Activated naive CD4-positive, alpha-beta T cell treated with anti-CD3 and anti-CD28 coated beads for 36 hours (primary cell): ENCODE results near the gene GNAI3. TPM values are rescaled to one million over a fixed set of nuclear protein-coding genes. Genes with fewer than 3 reads are reported as not detected.

Experiments
- CTCF ChIA-PET: fragments of 350-600 bp; sonication (Branson Sonifier 250); formaldehyde crosslinking; loops from one replicate; lab custom pipeline; 2021; ENCODE audit warnings: antibody characterized with exemption; lab: Charles Lee
- DNase-seq: peaks from one replicate; pipeline ENCODE4 v3.0.0-alpha.2; 2020
- H3K27ac Mint-ChIP-seq: one replicate; pipeline ENCODE4 v1.8.0; 2021; ENCODE audit warnings: mild to moderate bottlenecking, mixed read lengths
- H3K27me3 Mint-ChIP-seq: one replicate; pipeline ENCODE4 v1.8.0; 2021; ENCODE audit warnings: low read depth, mixed read lengths
- H3K36me3 Mint-ChIP-seq: one replicate; pipeline ENCODE4 v1.8.0; 2021; ENCODE audit warnings: low read depth, mixed read lengths
- H3K4me1 Mint-ChIP-seq: one replicate; pipeline ENCODE4 v1.8.0; 2021; ENCODE audit warnings: low read depth, mixed read lengths
- H3K4me3 Mint-ChIP-seq: one replicate; pipeline ENCODE4 v1.8.0; 2021; ENCODE audit warnings: mild to moderate bottlenecking, moderate library complexity, mixed read lengths
- H3K9me3 Mint-ChIP-seq: one replicate; pipeline ENCODE4 v1.8.0; 2021; ENCODE audit warnings: mixed read lengths
- intact Hi-C: fragments of 100-400 bp; cut with micrococcal nuclease; formaldehyde crosslinking; loops from one replicate; pipeline ENCODE4 v1.15.1; 2023
- total RNA-seq, 2 experiments: library from RNA; stranded (reverse); gene quantifications; one replicate each; pipeline ENCODE4 v1.2.3, GENCODE V29; 2021

GNAI3 gene
- total RNA-seq, 2 experiments from 2014 or later = 8.0 to 8.5 TPM

GRCh38 chr1:109621379-109622136, 73.1 kb downstream of the GNAI3 start:
- CTCF ChIA-PET = interaction anchor here (1.4 to 2.5 kb wide), 2 partner anchors 8 to 19 kb away, joined by 4 to 8 read pairs; no protein-coding TSS in a partner anchor
- Mint-ChIP-seq H3K9me3 (no peaks in the 10 kb centered on the region), H3K4me1 (peaks cover 50% of the 10 kb centered on the region), H3K4me3 (peak overlapping the region; percentile 93), H3K36me3 (peaks cover 6% of the 10 kb centered on the region), H3K27me3 (no peaks in the 10 kb centered on the region), H3K27ac (peak overlapping the region; percentile 76)
- intact Hi-C loops = loop anchor here (1.0 to 5.0 kb wide), 2 partner anchors 195 to 409 kb away; partner anchors contain the start of genes PSMA5 and SARS1
- peak; percentile 39 for DNase-seq

DNA sequence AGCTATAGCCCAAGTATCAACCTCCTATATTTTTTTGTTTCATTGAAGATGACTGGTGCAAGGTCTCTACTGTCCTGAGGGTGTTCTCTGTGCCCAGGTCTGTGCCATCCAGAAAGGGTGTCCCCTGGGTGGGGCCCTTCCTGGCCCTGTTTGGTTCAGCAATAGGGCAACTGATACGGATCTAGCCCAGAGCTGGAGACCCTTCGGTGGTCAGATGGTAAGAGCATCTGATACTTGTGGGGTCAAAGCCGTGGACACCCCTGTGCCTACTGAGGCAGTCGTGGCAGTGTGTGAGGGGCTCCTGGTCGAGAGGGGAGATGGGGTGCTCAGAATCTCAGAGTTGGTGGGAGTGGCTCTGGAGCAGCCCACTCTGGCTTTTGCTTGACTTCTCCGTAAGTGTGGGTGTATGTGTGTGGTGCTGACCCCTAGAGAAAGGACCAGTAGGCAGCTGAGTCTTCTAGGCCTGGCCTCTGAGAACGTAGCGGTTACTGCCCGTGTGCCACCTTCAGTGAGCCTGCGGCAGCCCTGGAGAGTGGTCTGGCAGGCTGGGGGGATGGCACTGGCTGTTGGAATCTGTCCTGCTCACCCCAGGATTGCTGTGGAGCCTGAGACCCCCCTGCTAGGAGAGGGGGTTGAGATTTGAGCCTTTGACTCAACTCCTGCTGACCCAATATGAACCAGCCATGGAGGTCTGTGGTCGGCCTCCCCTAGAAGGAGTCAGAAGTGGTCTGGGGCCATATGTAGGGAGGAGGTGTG, 73.9 kb downstream of the GNAI3 start:
- H3K4me1 Mint-ChIP-seq = peaks cover 42% of the 10 kb centered on the region

DNA sequence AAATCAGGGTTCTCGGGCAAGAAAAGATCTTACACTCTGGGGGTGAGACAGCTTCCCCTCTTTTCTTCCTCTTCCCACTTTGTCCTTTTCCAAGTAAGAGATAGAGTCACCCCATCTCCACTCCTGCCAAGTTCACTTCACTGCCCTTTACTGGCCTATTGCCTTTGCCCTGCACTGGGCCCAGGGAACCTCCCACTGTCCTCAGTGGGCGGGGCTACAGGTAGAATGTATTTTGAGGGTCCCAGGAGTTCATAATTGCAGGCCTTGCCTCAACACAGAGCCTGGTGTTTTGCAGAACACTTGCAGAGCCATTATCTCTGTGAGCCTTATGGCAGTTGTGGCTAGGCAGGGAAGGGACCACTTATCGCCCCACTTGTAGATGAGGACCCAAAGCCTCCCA, 74.5 kb downstream of the GNAI3 start:
- intact Hi-C loops = loop anchor here (5.0 kb wide), 1 partner anchor 411 kb away; the partner anchor contains the start of gene SARS1
- Mint-ChIP-seq H3K27ac (peak overlapping the region; percentile 39), H3K4me3 (peak overlapping the region; percentile 18), H3K9me3 (no peaks in the 10 kb centered on the region), H3K36me3 (peaks cover 10% of the 10 kb centered on the region), H3K4me1 (peaks cover 38% of the 10 kb centered on the region), H3K27me3 (no peaks in the 10 kb centered on the region)
- CTCF ChIA-PET = interaction anchor here (1.4 to 3.8 kb wide), 2 partner anchors 16 to 17 kb away, joined by 4 to 27 read pairs; no protein-coding TSS in a partner anchor
- DNase-seq = no peak

More for the DNA sequence above, 73.9 kb downstream of the GNAI3 start:
- CTCF ChIA-PET = interaction anchor here (1.4 kb wide), 1 partner anchor 18 kb away, joined by 4 read pairs; no protein-coding TSS in a partner anchor
- peak overlapping the region; percentile 93 for H3K4me3 Mint-ChIP-seq
- H3K9me3 Mint-ChIP-seq = no peaks in the 10 kb centered on the region
- no peak for DNase-seq
- intact Hi-C loops = loop anchor here (5.0 kb wide), 1 partner anchor 410 kb away; the partner anchor contains the start of gene SARS1
- H3K27me3 Mint-ChIP-seq = no peaks in the 10 kb centered on the region
- H3K27ac Mint-ChIP-seq = peak overlapping the region; percentile 76
- peaks cover 6% of the 10 kb centered on the region for H3K36me3 Mint-ChIP-seq

DNA sequence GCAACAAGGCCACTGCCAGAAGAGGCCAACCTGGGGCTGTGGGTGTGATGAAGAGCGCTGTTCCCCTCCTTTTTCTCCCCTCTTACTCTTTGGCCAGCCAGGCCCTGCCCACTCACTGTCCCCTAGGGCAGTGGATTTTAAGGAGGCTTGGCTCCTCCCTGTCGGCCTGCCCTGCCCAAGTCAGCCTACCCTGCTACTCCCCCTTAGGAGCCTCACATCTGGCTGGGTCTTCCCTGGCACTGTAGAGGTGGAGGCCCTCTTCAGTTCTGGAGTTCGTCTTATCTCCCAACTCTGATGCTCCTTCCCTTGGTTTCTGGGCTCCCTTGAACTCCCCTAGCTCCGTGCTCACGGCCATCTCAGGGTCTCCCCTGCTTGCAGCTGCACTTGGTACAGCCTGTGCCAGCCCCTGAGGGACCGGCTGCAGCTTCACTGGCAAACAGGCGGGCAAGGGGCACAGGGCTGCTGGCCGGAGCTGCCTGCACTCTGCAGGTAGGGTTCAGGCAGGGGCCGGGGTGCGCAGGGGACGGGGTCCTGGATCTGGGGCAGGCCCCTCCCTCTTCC, 75.3 kb downstream of the GNAI3 start:
- peak overlapping the region; percentile 32 for H3K4me3 Mint-ChIP-seq
- H3K4me1 Mint-ChIP-seq = peaks cover 35% of the 10 kb centered on the region
- intact Hi-C loops = loop anchor here (5.0 kb wide), 1 partner anchor 411 kb away; the partner anchor contains the start of gene SARS1
- H3K9me3 Mint-ChIP-seq = no peaks in the 10 kb centered on the region
- H3K36me3 Mint-ChIP-seq = peaks cover 11% of the 10 kb centered on the region
- DNase-seq = no peak
- CTCF ChIA-PET = interaction anchor here (1.1 to 3.8 kb wide), 2 partner anchors 15 to 78 kb away, joined by 5 to 27 read pairs; no protein-coding TSS in a partner anchor
- H3K27me3 Mint-ChIP-seq = no peaks in the 10 kb centered on the region
- peak overlapping the region; percentile 20 for H3K27ac Mint-ChIP-seq

DNA sequence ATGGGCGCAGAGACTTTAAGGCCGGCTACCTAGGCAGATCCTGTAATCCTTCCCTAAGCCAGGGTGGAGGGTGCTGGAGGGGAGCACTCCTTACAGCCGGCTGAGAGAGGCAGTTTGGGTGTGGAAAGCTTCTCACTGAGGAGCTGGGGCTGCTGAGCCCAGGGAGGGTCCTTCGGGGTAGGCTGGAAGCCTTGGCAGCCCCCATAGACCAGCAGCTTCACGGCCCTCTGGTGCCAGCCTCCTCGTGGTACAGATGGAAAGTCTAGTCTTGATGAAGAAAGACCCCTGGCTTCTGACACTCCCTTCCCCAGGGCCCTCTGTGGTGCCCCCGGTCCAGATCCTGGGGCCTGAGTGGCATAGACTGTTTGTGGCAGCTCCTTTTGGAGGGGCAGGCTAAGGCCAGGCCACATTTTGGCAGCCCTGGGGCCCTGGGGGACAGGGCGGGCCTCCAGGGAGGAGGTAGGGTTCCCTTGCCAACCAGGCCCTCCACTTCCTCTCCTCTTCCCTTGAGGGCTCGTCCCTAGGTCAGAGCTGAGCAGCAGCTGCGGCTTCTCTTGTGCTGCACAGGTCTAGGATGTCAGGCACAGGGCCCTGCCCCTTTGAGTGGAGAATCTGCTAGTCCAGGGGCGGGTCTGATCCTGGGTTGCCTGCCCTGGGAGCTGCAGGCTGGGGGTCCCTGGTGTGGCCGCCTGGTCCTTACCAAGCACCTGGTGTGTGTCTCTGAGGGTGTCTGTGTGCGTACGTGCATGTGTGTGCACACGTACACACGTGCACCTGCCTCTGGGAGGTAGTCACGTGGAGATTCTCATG, 76.0 kb downstream of the GNAI3 start:
- peaks cover 15% of the 10 kb centered on the region for H3K36me3 Mint-ChIP-seq
- CTCF ChIA-PET = interaction anchor here (0.6 to 3.8 kb wide), 3 partner anchors 15 to 79 kb away, joined by 4 to 27 read pairs (median 5); no protein-coding TSS in a partner anchor
- intact Hi-C loops = loop anchor here (5.0 kb wide), 1 partner anchor 412 kb away; the partner anchor contains the start of gene SARS1
- H3K27me3 Mint-ChIP-seq = no peaks in the 10 kb centered on the region
- no peak overlapping the region for H3K4me3 Mint-ChIP-seq
- H3K9me3 Mint-ChIP-seq = no peaks in the 10 kb centered on the region
- peak overlapping the region; percentile 70 for H3K27ac Mint-ChIP-seq
- peaks cover 31% of the 10 kb centered on the region for H3K4me1 Mint-ChIP-seq
- DNase-seq = no peak

GRCh38 chr1:109625176-109625575, 76.8 kb downstream of the GNAI3 start:
- no peaks in the 10 kb centered on the region for H3K9me3 Mint-ChIP-seq
- DNase-seq = no peak
- H3K36me3 Mint-ChIP-seq = peaks cover 22% of the 10 kb centered on the region
- H3K27me3 Mint-ChIP-seq = no peaks in the 10 kb centered on the region
- CTCF ChIA-PET = interaction anchor here (0.6 to 3.8 kb wide), 3 partner anchors 14 to 92 kb away, joined by 4 to 27 read pairs (median 4); no protein-coding TSS in a partner anchor
- H3K27ac Mint-ChIP-seq = peak overlapping the region; percentile 59
- no peak overlapping the region for H3K4me3 Mint-ChIP-seq
- H3K4me1 Mint-ChIP-seq = peaks cover 31% of the 10 kb centered on the region
- intact Hi-C loops = no loop called here

- CTCF ChIA-PET = interaction anchor here (0.5 to 3.8 kb wide), 5 partner anchors 13 to 460 kb away, joined by 3 to 27 read pairs (median 4); no protein-coding TSS in a partner anchor
- no peak for DNase-seq
- H3K27me3 Mint-ChIP-seq = no peaks in the 10 kb centered on the region
- no peaks in the 10 kb centered on the region for H3K9me3 Mint-ChIP-seq
- intact Hi-C loops = no loop called here
- peaks cover 31% of the 10 kb centered on the region for H3K4me1 Mint-ChIP-seq
- peaks cover 22% of the 10 kb centered on the region for H3K36me3 Mint-ChIP-seq
- no peak overlapping the region for H3K4me3 Mint-ChIP-seq
- H3K27ac Mint-ChIP-seq = peak overlapping the region; percentile 59
Measured at GRCh38 chr1:109625601-109626560, 77.5 kb downstream of the GNAI3 start.

- Mint-ChIP-seq H3K4me1 (peaks cover 25% of the 10 kb centered on the region), H3K27ac (no peak overlapping the region), H3K36me3 (peaks cover 23% of the 10 kb centered on the region), H3K9me3 (no peaks in the 10 kb centered on the region), H3K4me3 (no peak overlapping the region), H3K27me3 (no peaks in the 10 kb centered on the region)
- intact Hi-C loops = no loop called here
- no peak for DNase-seq
- CTCF ChIA-PET = interaction anchor here (0.5 to 3.9 kb wide), 5 partner anchors 12 to 461 kb away, joined by 3 to 27 read pairs (median 9); no protein-coding TSS in a partner anchor
Measured at GRCh38 chr1:109626682-109627408, 78.4 kb downstream of the GNAI3 start.

- Mint-ChIP-seq H3K27me3 (no peaks in the 10 kb centered on the region), H3K36me3 (peaks cover 24% of the 10 kb centered on the region), H3K4me1 (peaks cover 15% of the 10 kb centered on the region), H3K27ac (no peak overlapping the region), H3K9me3 (no peaks in the 10 kb centered on the region), H3K4me3 (no peak overlapping the region)
- intact Hi-C loops = no loop called here
- no peak for DNase-seq
- CTCF ChIA-PET = interaction anchor here (1.2 to 3.9 kb wide), 5 partner anchors 16 to 131 kb away, joined by 3 to 12 read pairs (median 3); no protein-coding TSS in a partner anchor
Measured at GRCh38 chr1:109627692-109628399, 79.4 kb downstream of the GNAI3 start.
